B cell (primary cell): Measurements from ENCODE around the gene IRF7. TPM values are rescaled to one million over a fixed set of nuclear protein-coding genes. Genes with fewer than 3 reads are reported as not detected.

ENCODE experiments used
- ATAC-seq: fragments of 200-7000 bp; cut with Tn5 transposase; one replicate; pipeline ENCODE4 v1.10.0; 2021; ENCODE audit warnings: low read depth, mild to moderate bottlenecking, moderate number of reproducible peaks, moderate library complexity
- CTCF ChIA-PET: fragments of 350-600 bp; sonication (Branson Sonifier 250); formaldehyde crosslinking; loops from one replicate; lab custom pipeline; 2021; ENCODE audit warnings: antibody characterized with exemption, inconsistent platforms; lab: Charles Lee
- POLR2A ChIA-PET: fragments of 350-600 bp; sonication (Branson Sonifier 250); formaldehyde crosslinking; loops from one replicate; lab custom pipeline; 2021; ENCODE audit warnings: antibody characterized with exemption; lab: Charles Lee
- DNase-seq: peaks from one replicate; pipeline ENCODE4 v3.0.0; 2013
- H2AFZ ChIP-seq: 2 replicates; pipeline ENCODE4 v1.6.1; 2012; ENCODE audit warnings: mild to moderate bottlenecking, low read depth, low read length; ENCODE audit not compliant: insufficient read depth, poor library complexity, severe bottlenecking
- H3K27ac ChIP-seq, 2 donors: 1 replicate in 1 of 2; 2 replicates in 1 of 2; pipeline ENCODE4 v1.5.1; 2012 to 2013; ENCODE audit warnings: low read length in 2 of 2, mild to moderate bottlenecking in 2 of 2, moderate library complexity in 1 of 2
- H3K27me3 ChIP-seq, 4 experiments: fragments of 200-600 bp in 1 of 4; sonication (generic) in 1 of 4; replicated peaks in 1 of 4; 1 replicate in 2 of 4; 2 replicates in 2 of 4; pipeline versions ENCODE4 v1.6.1 to v1.7.0; 2013 to 2016; ENCODE audit warnings: low read length in 3 of 4, mild to moderate bottlenecking in 2 of 4, mixed read lengths in 1 of 4, moderate library complexity in 1 of 4; ENCODE audit not compliant: insufficient read depth in 4 of 4, control insufficient read depth in 3 of 4; ENCODE audit errors: control extremely low read depth in 1 of 4
- H3K36me3 ChIP-seq, 2 experiments: replicated peaks in 1 of 2; 1 replicate in 1 of 2; 2 replicates in 1 of 2; pipeline versions ENCODE4 v1.6.1 to v1.7.1; 2013; ENCODE audit warnings: low read length in 1 of 2; ENCODE audit not compliant: insufficient read depth in 2 of 2, control insufficient read depth in 1 of 2; ENCODE audit errors: control extremely low read depth in 1 of 2, extremely low read depth in 1 of 2
- H3K4me1 ChIP-seq, 2 donors: fragments of 200-600 bp in 1 of 2; sonication (generic) in 1 of 2; 1 replicate in 1 of 2; 2 replicates in 1 of 2; pipeline versions ENCODE4 v1.5.1 to v1.6.1; 2013 to 2017; ENCODE audit warnings: low read length in 2 of 2; ENCODE audit not compliant: control insufficient read depth in 2 of 2, insufficient read depth in 2 of 2
- H3K4me2 ChIP-seq: replicated peaks from 2 replicates; pipeline ENCODE3; 2012; ENCODE audit warnings: mild to moderate bottlenecking, low read depth, low read length; ENCODE audit not compliant: poor library complexity, severe bottlenecking
- H3K4me3 ChIP-seq, 5 experiments: fragments of 200-600 bp in 1 of 5; sonication (generic) in 1 of 5; 1 replicate in 3 of 5; 2 replicates in 2 of 5; pipeline versions ENCODE4 v1.5.1 to v1.7.0; 2011 to 2016; ENCODE audit warnings: low read length in 4 of 5, mild to moderate bottlenecking in 4 of 5, low read depth in 2 of 5, control low read depth in 1 of 5, moderate library complexity in 1 of 5; ENCODE audit not compliant: insufficient read depth in 1 of 5; ENCODE audit errors: control extremely low read depth in 1 of 5, extremely low read depth in 1 of 5
- H3K79me2 ChIP-seq: fragments of 200-600 bp; sonication (generic); one replicate; pipeline ENCODE4 v1.6.0; 2016; ENCODE audit warnings: low read length; ENCODE audit not compliant: control insufficient read depth, insufficient read depth
- H3K9ac ChIP-seq: fragments of 200-600 bp; sonication (generic); 2 replicates; pipeline ENCODE4 v1.6.1; 2017; ENCODE audit warnings: mild to moderate bottlenecking, low read length, moderate library complexity
- H3K9me3 ChIP-seq, 3 donors: one replicate each; pipeline versions ENCODE4 v1.6.1 to v1.7.1; 2013; ENCODE audit warnings: low read length in 2 of 3; ENCODE audit not compliant: control insufficient read depth in 2 of 3, insufficient read depth in 1 of 3; ENCODE audit errors: control extremely low read depth in 1 of 3
- H4K20me1 ChIP-seq: 2 replicates; pipeline ENCODE4 v1.6.0; 2012; ENCODE audit warnings: mild to moderate bottlenecking, low read length; ENCODE audit not compliant: insufficient read depth, control insufficient read depth, poor library complexity, severe bottlenecking
- H3K27ac Mint-ChIP-seq: one replicate; pipeline ENCODE4 v1.8.0; 2021; ENCODE audit warnings: mixed read lengths
- H3K27me3 Mint-ChIP-seq: one replicate; pipeline ENCODE4 v1.8.0; 2021; ENCODE audit warnings: mixed read lengths
- H3K4me1 Mint-ChIP-seq: one replicate; pipeline ENCODE4 v1.8.0; 2021; ENCODE audit warnings: mixed read lengths
- H3K4me3 Mint-ChIP-seq: one replicate; pipeline ENCODE4 v1.8.0; 2021; ENCODE audit warnings: mixed read lengths
- H3K9me3 Mint-ChIP-seq: one replicate; pipeline ENCODE4 v1.8.0; 2022; ENCODE audit warnings: mixed read lengths; ENCODE audit not compliant: insufficient read depth
- EZH2 ChIP-seq: IDR thresholded peaks from 2 replicates; pipeline ENCODE4 v1.6.1; 2012; ENCODE audit warnings: borderline replicate concordance, low read depth, mild to moderate bottlenecking, moderate library complexity, low read length; ENCODE audit not compliant: insufficient read depth, poor library complexity, severe bottlenecking
- WGBS: methylation state at CpG from one replicate; pipeline ENCODE4 v1.1.5; 2013; ENCODE audit warnings: missing lambda C conversion rate; ENCODE audit not compliant: insufficient coverage; 5-methylcytosine and 5-hydroxymethylcytosine counted together
- intact Hi-C: fragments of 100-400 bp; cut with micrococcal nuclease; formaldehyde crosslinking; loops from one replicate; pipeline ENCODE4 v1.10.0; 2022
- polyA plus RNA-seq: library from polyadenylated mRNA; depleted of rRNA; stranded (reverse); fragments of >200 nt; gene quantifications from 2 replicates; pipeline ENCODE4 v1.2.3, GENCODE V29; 2012
- total RNA-seq, 2 donors: library from RNA; stranded (reverse); fragments of 120-200 nt in 1 of 2; gene quantifications; 1 replicate in 1 of 2; 2 replicates in 1 of 2; pipeline versions ENCODE4 v1.2.3 to v1.2.4, GENCODE V29; 2013 to 2022
- TF ChIP-seq, protein P1 (sequence below): fragments of 200-600 bp; IDR thresholded peaks from one replicate; pipeline ENCODE4 v1.8.0; 2022; ENCODE audit warnings: antibody characterized with exemption, mild to moderate bottlenecking

The IRF7 gene
- total and polyA plus RNA-seq, 2 donors (not counting 1 experiment from before 2014, with no cell fraction given), result 136 to 184 TPM

DNA sequence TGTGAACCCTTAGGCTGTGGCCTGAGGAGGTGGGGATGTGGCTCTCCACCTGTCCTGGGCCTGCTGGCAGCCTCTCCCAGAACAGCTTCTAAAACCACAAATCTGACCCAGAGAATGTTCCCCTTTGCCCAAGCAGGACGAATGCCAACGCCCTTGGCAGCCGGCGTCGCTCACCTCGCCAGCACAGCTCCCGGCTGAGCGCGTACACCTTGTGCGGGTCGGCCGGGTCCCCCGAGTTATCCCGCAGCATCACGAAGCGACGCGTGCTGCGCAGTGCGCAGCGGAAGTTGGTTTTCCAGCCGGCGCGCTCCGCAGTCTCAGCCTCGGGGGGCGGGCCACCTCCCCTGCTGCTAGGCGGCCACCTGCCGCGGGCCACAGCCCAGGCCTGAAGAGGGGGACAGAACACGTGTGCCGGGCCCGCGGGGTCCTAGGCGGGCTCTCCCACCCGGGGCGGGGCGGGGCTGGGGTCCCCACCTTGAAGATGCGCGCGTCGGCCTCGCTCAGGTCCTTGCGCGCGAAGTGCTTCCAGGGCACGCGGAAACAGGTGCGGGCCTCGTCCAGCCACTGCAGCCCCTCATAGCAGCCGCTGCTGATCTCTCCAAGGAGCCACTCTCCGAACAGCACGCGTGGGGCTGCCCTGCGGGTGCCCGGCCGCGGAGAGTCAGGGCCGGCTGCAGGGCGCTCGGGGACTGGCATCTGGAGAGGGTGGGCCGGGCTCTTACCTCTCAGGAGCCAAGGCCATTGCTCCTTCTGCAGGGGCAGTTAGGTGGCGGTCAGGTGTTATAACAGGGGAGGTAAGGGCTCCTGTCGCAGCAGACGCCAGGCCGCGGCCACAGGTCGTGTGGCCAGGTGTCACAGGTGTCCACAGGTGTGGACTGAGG is 887 bp downstream of the IRF7 start:
- Histone ChIP-seq H2AFZ (peak overlapping the region; percentile 80), H3K27ac (peak overlapping the region; percentile 81 to 85), H3K4me3 (peak overlapping the region; percentile 45 to 83 (median 79)), H3K27me3 (no peaks in the 10 kb centered on the region), H3K9me3 (no peaks in the 10 kb centered on the region), H3K4me1 (peaks cover 18 to 35% of the 10 kb centered on the region in 2 donors), H4K20me1 (peaks cover 53% of the 10 kb centered on the region), H3K36me3 (peaks cover 0 to 42% of the 10 kb centered on the region in 2 experiments), H3K9ac (peak overlapping the region; percentile 80), H3K4me2 (peak overlapping the region; percentile 90), H3K79me2 (peaks cover 6% of the 10 kb centered on the region)
- peak overlapping the region; percentile 94 for H3K27ac Mint-ChIP-seq
- ChIA-PET POLR2A (interaction anchor here (0.6 to 2.0 kb wide), 7 partner anchors 9 to 79 kb away, joined by 3 to 13 read pairs (median 4); partner anchors contain the start of genes HRAS, LRRC56 and PHRF1), CTCF (interaction anchor here (1.0 to 1.7 kb wide), 4 partner anchors 10 to 60 kb away, joined by 3 to 8 read pairs (median 4); no protein-coding TSS in a partner anchor)
- DNase-seq (peak; percentile 42), ATAC-seq (no peak)
- no peaks in the 10 kb centered on the region for H3K9me3 Mint-ChIP-seq
- TF ChIP-seq, protein P1, sequence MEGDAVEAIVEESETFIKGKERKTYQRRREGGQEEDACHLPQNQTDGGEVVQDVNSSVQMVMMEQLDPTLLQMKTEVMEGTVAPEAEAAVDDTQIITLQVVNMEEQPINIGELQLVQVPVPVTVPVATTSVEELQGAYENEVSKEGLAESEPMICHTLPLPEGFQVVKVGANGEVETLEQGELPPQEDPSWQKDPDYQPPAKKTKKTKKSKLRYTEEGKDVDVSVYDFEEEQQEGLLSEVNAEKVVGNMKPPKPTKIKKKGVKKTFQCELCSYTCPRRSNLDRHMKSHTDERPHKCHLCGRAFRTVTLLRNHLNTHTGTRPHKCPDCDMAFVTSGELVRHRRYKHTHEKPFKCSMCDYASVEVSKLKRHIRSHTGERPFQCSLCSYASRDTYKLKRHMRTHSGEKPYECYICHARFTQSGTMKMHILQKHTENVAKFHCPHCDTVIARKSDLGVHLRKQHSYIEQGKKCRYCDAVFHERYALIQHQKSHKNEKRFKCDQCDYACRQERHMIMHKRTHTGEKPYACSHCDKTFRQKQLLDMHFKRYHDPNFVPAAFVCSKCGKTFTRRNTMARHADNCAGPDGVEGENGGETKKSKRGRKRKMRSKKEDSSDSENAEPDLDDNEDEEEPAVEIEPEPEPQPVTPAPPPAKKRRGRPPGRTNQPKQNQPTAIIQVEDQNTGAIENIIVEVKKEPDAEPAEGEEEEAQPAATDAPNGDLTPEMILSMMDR, result no peak
- TF ChIP-seq EZH2, result no peak
- H3K27me3 Mint-ChIP-seq, result no peaks in the 10 kb centered on the region
- H3K4me3 Mint-ChIP-seq, result peak overlapping the region; percentile 92
- WGBS, result 74% methylated on average over 68 of the region's 68 CpGs
- intact Hi-C loops, result loop anchor here (10.0 kb wide), 1 partner anchor 110 kb away; no protein-coding TSS in a partner anchor
- peaks cover 17% of the 10 kb centered on the region for H3K4me1 Mint-ChIP-seq
